ENCODE measurements around the gene PLTP. TPM values are rescaled to one million over a fixed set of nuclear protein-coding genes. Genes with fewer than 3 reads are reported as not detected.

PLTP gene
- total RNA-seq, 1 experiment from 2014 or later = 19.8 TPM

GRCh38 chr20:45919542-45920399, 7.8 kb upstream of the PLTP start:
- Histone ChIP-seq H3K9me3 (ENCODE audit: low read length) (no peaks in the 10 kb centered on the region), H3K4me1 (ENCODE audit: low read length) (no peaks in the 10 kb centered on the region), H3K4me2 (ENCODE audit: low read depth, low read length, poor library complexity, severe bottlenecking) (no peak overlapping the region), H3K79me2 (ENCODE audit: low read length) (no peaks in the 10 kb centered on the region), H3K36me3 (ENCODE audit: insufficient read depth, low read length) (no peaks in the 10 kb centered on the region), H3K9ac (ENCODE audit: low read length) (no peak overlapping the region), H3K4me3 (ENCODE audit: low read length) (no peak overlapping the region), H3K27ac (ENCODE audit: low read length) (no peak overlapping the region), H4K20me1 (ENCODE audit: insufficient read depth, low read depth, low read length) (no peaks in the 10 kb centered on the region), H2AFZ (ENCODE audit: low read length) (no peak overlapping the region), H3K27me3 (ENCODE audit: low read length) (no peaks in the 10 kb centered on the region), H3K9me2 (replicated peaks; ENCODE audit: insufficient read depth, low read length) (no peaks in the 10 kb centered on the region)
- DNase-seq = no peak

GRCh38 chr20:45918779-45919537, 7.0 kb upstream of the PLTP start:
- H3K27me3 ChIP-seq (ENCODE audit: low read length) = no peaks in the 10 kb centered on the region
- no peaks in the 10 kb centered on the region for H3K9me3 ChIP-seq (ENCODE audit: low read length)
- H3K27ac ChIP-seq (ENCODE audit: low read length) = no peak overlapping the region
- H4K20me1 ChIP-seq (ENCODE audit: insufficient read depth, low read depth, low read length) = no peaks in the 10 kb centered on the region
- peaks cover 4% of the 10 kb centered on the region; the same call in 1 of the 2 replicates for H3K4me1 ChIP-seq (ENCODE audit: low read length)
- H3K9ac ChIP-seq (ENCODE audit: low read length) = no peak overlapping the region
- H3K79me2 ChIP-seq (ENCODE audit: low read length) = no peaks in the 10 kb centered on the region
- no peaks in the 10 kb centered on the region for H3K9me2 ChIP-seq (replicated peaks; ENCODE audit: insufficient read depth, low read length)
- no peak overlapping the region for H3K4me3 ChIP-seq (ENCODE audit: low read length)
- H2AFZ ChIP-seq (ENCODE audit: low read length) = no peak overlapping the region
- DNase-seq = no peak
- no peaks in the 10 kb centered on the region for H3K36me3 ChIP-seq (ENCODE audit: insufficient read depth, low read length)
- no peak overlapping the region for H3K4me2 ChIP-seq (ENCODE audit: low read depth, low read length, poor library complexity, severe bottlenecking)

- Histone ChIP-seq H3K9me2 (replicated peaks; ENCODE audit: insufficient read depth, low read length) (no peaks in the 10 kb centered on the region), H3K27ac (ENCODE audit: low read length) (no peak overlapping the region), H3K9me3 (ENCODE audit: low read length) (no peaks in the 10 kb centered on the region), H3K27me3 (ENCODE audit: low read length) (no peaks in the 10 kb centered on the region), H3K36me3 (ENCODE audit: insufficient read depth, low read length) (no peaks in the 10 kb centered on the region), H2AFZ (ENCODE audit: low read length) (no peak overlapping the region), H3K4me3 (ENCODE audit: low read length) (no peak overlapping the region), H3K4me1 (ENCODE audit: low read length) (peaks cover 4% of the 10 kb centered on the region), H3K79me2 (ENCODE audit: low read length) (no peaks in the 10 kb centered on the region), H4K20me1 (ENCODE audit: insufficient read depth, low read depth, low read length) (no peaks in the 10 kb centered on the region), H3K9ac (ENCODE audit: low read length) (no peak overlapping the region), H3K4me2 (ENCODE audit: low read depth, low read length, poor library complexity, severe bottlenecking) (no peak overlapping the region)
- no peak for DNase-seq
These were observed 6.3 kb upstream of the PLTP start for GRCh38 chr20:45918182-45918737.

GRCh38 chr20:45917790-45918141, 5.8 kb upstream of the PLTP start:
- Histone ChIP-seq H3K4me2 (ENCODE audit: low read depth, low read length, poor library complexity, severe bottlenecking) (no peak overlapping the region), H2AFZ (ENCODE audit: low read length) (no peak overlapping the region), H4K20me1 (ENCODE audit: insufficient read depth, low read depth, low read length) (no peaks in the 10 kb centered on the region)

GRCh38 chr20:45913116-45913515, 1.2 kb upstream of the PLTP start:
- no peak overlapping the region for H3K27ac ChIP-seq (ENCODE audit: low read length)
- no peak for DNase-seq
- H3K9me3 ChIP-seq (ENCODE audit: low read length) = no peaks in the 10 kb centered on the region
- peaks cover 38% of the 10 kb centered on the region for H3K4me1 ChIP-seq (ENCODE audit: low read length)
- H3K9ac ChIP-seq (ENCODE audit: low read length) = no peak overlapping the region
- H3K79me2 ChIP-seq (ENCODE audit: low read length) = no peaks in the 10 kb centered on the region
- no peak overlapping the region for H2AFZ ChIP-seq (ENCODE audit: low read length)
- no peak overlapping the region for H3K4me3 ChIP-seq (ENCODE audit: low read length)
- H4K20me1 ChIP-seq (ENCODE audit: insufficient read depth, low read depth, low read length) = no peaks in the 10 kb centered on the region
- peak overlapping the region; percentile 38 for H3K4me2 ChIP-seq (ENCODE audit: low read depth, low read length, poor library complexity, severe bottlenecking)
- H3K9me2 ChIP-seq (replicated peaks; ENCODE audit: insufficient read depth, low read length) = no peaks in the 10 kb centered on the region
- no peaks in the 10 kb centered on the region for H3K27me3 ChIP-seq (ENCODE audit: low read length)
- no peaks in the 10 kb centered on the region for H3K36me3 ChIP-seq (ENCODE audit: insufficient read depth, low read length)

More at GRCh38 chr20:45917790-45918141, 5.8 kb upstream of the PLTP start:
- DNase-seq = no peak
- Histone ChIP-seq H3K36me3 (ENCODE audit: insufficient read depth, low read length) (no peaks in the 10 kb centered on the region), H3K9ac (ENCODE audit: low read length) (no peak overlapping the region), H3K79me2 (ENCODE audit: low read length) (no peaks in the 10 kb centered on the region), H3K27me3 (ENCODE audit: low read length) (no peaks in the 10 kb centered on the region), H3K4me1 (ENCODE audit: low read length) (peaks cover 9% of the 10 kb centered on the region), H3K9me3 (ENCODE audit: low read length) (no peaks in the 10 kb centered on the region), H3K27ac (ENCODE audit: low read length) (no peak overlapping the region), H3K4me3 (ENCODE audit: low read length) (no peak overlapping the region), H3K9me2 (replicated peaks; ENCODE audit: insufficient read depth, low read length) (no peaks in the 10 kb centered on the region)

GRCh38 chr20:45912344-45912682, 358 bp upstream of the PLTP start:
- Histone ChIP-seq H3K79me2 (ENCODE audit: low read length) (no peaks in the 10 kb centered on the region), H3K9me3 (ENCODE audit: low read length) (no peaks in the 10 kb centered on the region), H3K4me3 (ENCODE audit: low read length) (peak overlapping the region; percentile 30; the same call in 1 of the 2 replicates), H3K27me3 (ENCODE audit: low read length) (no peaks in the 10 kb centered on the region), H2AFZ (ENCODE audit: low read length) (peak overlapping the region; percentile 94), H3K36me3 (ENCODE audit: insufficient read depth, low read length) (no peaks in the 10 kb centered on the region), H3K4me2 (ENCODE audit: low read depth, low read length, poor library complexity, severe bottlenecking) (peak overlapping the region; percentile 38), H3K27ac (ENCODE audit: low read length) (no peak overlapping the region), H4K20me1 (ENCODE audit: insufficient read depth, low read depth, low read length) (no peaks in the 10 kb centered on the region), H3K4me1 (ENCODE audit: low read length) (peaks cover 38% of the 10 kb centered on the region), H3K9ac (ENCODE audit: low read length) (peak overlapping the region; percentile 32), H3K9me2 (replicated peaks; ENCODE audit: insufficient read depth, low read length) (no peaks in the 10 kb centered on the region)
- DNase-seq = no peak

GRCh38 chr20:45910670-45911485, 1.1 kb downstream of the PLTP start:
- peak overlapping the region; percentile 59 for H3K4me2 ChIP-seq (ENCODE audit: low read depth, low read length, poor library complexity, severe bottlenecking)
- no peaks in the 10 kb centered on the region for H3K9me3 ChIP-seq (ENCODE audit: low read length)
- H3K79me2 ChIP-seq (ENCODE audit: low read length) = no peaks in the 10 kb centered on the region
- peak; percentile 100 for DNase-seq
- no peaks in the 10 kb centered on the region for H3K36me3 ChIP-seq (ENCODE audit: insufficient read depth, low read length)
- no peaks in the 10 kb centered on the region for H3K9me2 ChIP-seq (replicated peaks; ENCODE audit: insufficient read depth, low read length)
- peaks cover 38% of the 10 kb centered on the region for H3K4me1 ChIP-seq (ENCODE audit: low read length)
- H3K27ac ChIP-seq (ENCODE audit: low read length) = no peak overlapping the region
- no peaks in the 10 kb centered on the region for H3K27me3 ChIP-seq (ENCODE audit: low read length)
- H2AFZ ChIP-seq (ENCODE audit: low read length) = peak overlapping the region; percentile 53; the same call in 1 of the 2 replicates
- H4K20me1 ChIP-seq (ENCODE audit: insufficient read depth, low read depth, low read length) = no peaks in the 10 kb centered on the region
- H3K4me3 ChIP-seq (ENCODE audit: low read length) = peak overlapping the region; percentile 58; the same call in 1 of the 2 replicates
- peak overlapping the region; percentile 48 for H3K9ac ChIP-seq (ENCODE audit: low read length)

Data from Karpas-422 (cell line).